Liver (tissue), 9 donors: Measurements from ENCODE around the gene CPLX1. TPM values are rescaled to one million over a fixed set of nuclear protein-coding genes. Genes with fewer than 3 reads are reported as not detected.
"Not testable (repeated sequence)": the region's sequence is repeated elsewhere in the genome, so short reads cannot be mapped to it uniquely, and the experiment has no call there.

Experiments
- DNase-seq: peaks from one replicate; pipeline ENCODE4 v3.0.0-alpha.2; 2017; ENCODE audit warnings: low spot score
- H3K27ac ChIP-seq, 2 donors: one replicate each; pipeline ENCODE4 v1.7.0; 2013; ENCODE audit warnings: inconsistent platforms in 2 of 2, low read length in 2 of 2, control low read depth in 1 of 2, low read depth in 1 of 2, mild to moderate bottlenecking in 1 of 2
- H3K27me3 ChIP-seq, 4 donors: one replicate each; pipeline versions ENCODE4 v1.6.1 to v1.7.0; 2013; ENCODE audit warnings: low read length in 3 of 4, inconsistent platforms in 1 of 4, mild to moderate bottlenecking in 1 of 4, moderate library complexity in 1 of 4; ENCODE audit not compliant: control insufficient read depth in 4 of 4, insufficient read depth in 4 of 4
- H3K36me3 ChIP-seq, 4 donors: one replicate each; pipeline versions ENCODE4 v1.6.1 to v1.7.0; 2013; ENCODE audit warnings: low read length in 3 of 4, mild to moderate bottlenecking in 3 of 4, low read depth in 1 of 4, moderate library complexity in 1 of 4; ENCODE audit not compliant: control insufficient read depth in 4 of 4, insufficient read depth in 3 of 4
- H3K4me1 ChIP-seq, 4 donors: one replicate each; pipeline versions ENCODE4 v1.6.1 to v1.7.0; 2013; ENCODE audit warnings: low read length in 3 of 4, mild to moderate bottlenecking in 3 of 4, moderate library complexity in 1 of 4; ENCODE audit not compliant: control insufficient read depth in 4 of 4, insufficient read depth in 4 of 4
- H3K4me3 ChIP-seq, 3 donors: one replicate each; pipeline versions ENCODE4 v1.6.1 to v1.7.0; 2013; ENCODE audit warnings: low read length in 3 of 3, control low read depth in 1 of 3, low read depth in 1 of 3, mild to moderate bottlenecking in 1 of 3
- H3K9ac ChIP-seq, 2 donors: one replicate each; pipeline ENCODE4 v1.7.0; 2013; ENCODE audit warnings: low read length in 2 of 2, mild to moderate bottlenecking in 2 of 2, moderate library complexity in 2 of 2, control low read depth in 1 of 2, low read depth in 1 of 2
- H3K9me3 ChIP-seq, 4 donors: one replicate each; pipeline versions ENCODE4 v1.6.1 to v1.7.0; 2013; ENCODE audit warnings: low read length in 3 of 4; ENCODE audit not compliant: control insufficient read depth in 4 of 4
- ATF3 ChIP-seq: IDR thresholded peaks from 2 replicates; pipeline ENCODE4 v1.6.1; 2016; ENCODE audit warnings: antibody characterized with exemption
- CTCF ChIP-seq: fragments of 150-350 bp; IDR thresholded peaks from 2 replicates; pipeline ENCODE4 v1.5.1; 2017; ENCODE audit warnings: improper control_type of control experiment, low read depth, low read length; ENCODE audit not compliant: missing input control
- EGR1 ChIP-seq, 2 donors: IDR thresholded peaks; 2 replicates each; pipeline ENCODE4 v1.6.1; 2016 to 2018; ENCODE audit warnings: antibody characterized with exemption in 2 of 2, low read depth in 2 of 2
- FOXA2 ChIP-seq: IDR thresholded peaks from 2 replicates; pipeline ENCODE4 v1.6.1; 2016; ENCODE audit warnings: antibody characterized with exemption
- GABPA ChIP-seq, 2 donors: IDR thresholded peaks in 1 of 2; conservative IDR thresholded peaks in 1 of 2; 2 replicates each; pipeline ENCODE4 v1.6.1; 2016; ENCODE audit warnings: antibody characterized with exemption in 2 of 2, mild to moderate bottlenecking in 1 of 2, moderate library complexity in 1 of 2
- HNF4A ChIP-seq, 2 donors: conservative IDR thresholded peaks; 2 replicates each; pipeline ENCODE4 v1.6.1; 2016; ENCODE audit warnings: antibody characterized with exemption in 2 of 2, mild to moderate bottlenecking in 2 of 2
- HNF4G ChIP-seq: IDR thresholded peaks from 2 replicates; pipeline ENCODE4 v1.6.1; 2016; ENCODE audit warnings: antibody characterized with exemption
- JUND ChIP-seq, 2 donors: IDR thresholded peaks; 2 replicates each; pipeline ENCODE4 v1.6.1; 2016; ENCODE audit warnings: antibody characterized with exemption in 2 of 2
- MAX ChIP-seq: IDR thresholded peaks from 2 replicates; pipeline ENCODE4 v1.6.1; 2016; ENCODE audit warnings: antibody characterized with exemption
- RAD21 ChIP-seq, 2 donors: IDR thresholded peaks; 2 replicates each; pipeline ENCODE4 v1.6.1; 2016; ENCODE audit warnings: antibody characterized with exemption in 2 of 2, mild to moderate bottlenecking in 2 of 2
- REST ChIP-seq: IDR thresholded peaks from 2 replicates; pipeline ENCODE4 v1.6.1; 2016; ENCODE audit warnings: antibody characterized with exemption, mild to moderate bottlenecking
- RXRA ChIP-seq, 2 donors: IDR thresholded peaks; 2 replicates each; pipeline ENCODE4 v1.6.1; 2017 to 2018; ENCODE audit warnings: antibody characterized with exemption in 2 of 2, mild to moderate bottlenecking in 1 of 2
- SP1 ChIP-seq: IDR thresholded peaks from 2 replicates; pipeline ENCODE4 v1.6.1; 2018; ENCODE audit warnings: antibody characterized with exemption, mild to moderate bottlenecking
- TAF1 ChIP-seq: conservative IDR thresholded peaks from 2 replicates; pipeline ENCODE4 v1.6.1; 2016; ENCODE audit warnings: antibody characterized with exemption, mild to moderate bottlenecking
- YY1 ChIP-seq: IDR thresholded peaks from 2 replicates; pipeline ENCODE4 v1.6.1; 2016; ENCODE audit warnings: antibody characterized with exemption, mild to moderate bottlenecking
- ZBTB33 ChIP-seq: IDR thresholded peaks from 2 replicates; pipeline ENCODE4 v1.6.1; 2016; ENCODE audit warnings: antibody characterized with exemption
- WGBS: extraction: QIAGEN DNeasy Blood & Tissue Kit; methylation state at CpG from one replicate; pipeline ENCODE4 v1.1.7; 2013; 5-methylcytosine and 5-hydroxymethylcytosine counted together
- polyA plus RNA-seq, 2 donors: library from polyadenylated mRNA; stranded (reverse) in 1 of 2; unstranded in 1 of 2; fragments of 200-250 nt in 1 of 2; fragments of >200 nt in 1 of 2; fragmentation: Nextera tagmentation in 1 of 2; extraction: Ambion mirVana in 1 of 2; gene quantifications; one replicate each; pipeline versions ENCODE4 v1.2.1 to v1.2.3, GENCODE V29; 2013 to 2015
- total RNA-seq, 2 donors: library from RNA; depleted of rRNA; stranded (reverse); fragments of >200 nt; gene quantifications; one replicate each; pipeline ENCODE4 v1.2.3, GENCODE V29; 2014
- donor health status: healthy.
- donor health status: healthy.
- donor health status: healthy.
- donor health status: healthy.
- donor health status: healthy.

CPLX1 gene
- total and polyA plus RNA-seq, 4 donors = 0.14 to 2.8 (median 0.80) TPM

- whole genome bisulfite sequencing = 85% methylated on average over 5 of the region's 5 CpGs
- Histone ChIP-seq H3K9ac (no peak overlapping the region), H3K4me1 (no peaks in the 10 kb centered on the region), H3K27me3 (no peaks in the 10 kb centered on the region), H3K27ac (no peak overlapping the region), H3K9me3 (no peaks in the 10 kb centered on the region), H3K36me3 (no peaks in the 10 kb centered on the region), H3K4me3 (no peak overlapping the region)
- no peak for DNase-seq
- TF ChIP-seq ZBTB33 (no peak), RXRA (IDR thresholded peaks at IDR 0.05) (no peak), HNF4A (conservative IDR thresholded peaks at IDR 0.05) (no peak), SP1 (no peak), RAD21 (IDR thresholded peaks at IDR 0.05) (no peak), FOXA2 (no peak), JUND (IDR thresholded peaks at IDR 0.05) (no peak), TAF1 (no peak), MAX (no peak), GABPA (IDR thresholded peaks at IDR 0.05 in 1 of 2, conservative IDR thresholded peaks at IDR 0.05 in 1 of 2) (no peak), CTCF (no peak), EGR1 (IDR thresholded peaks at IDR 0.05; ENCODE audit: low read depth in 2 of 2) (no peak), YY1 (no peak), HNF4G (no peak), REST (no peak), ATF3 (no peak)
These were observed 18.1 kb downstream of the CPLX1 start for GRCh38 chr4:807792-808191.

GRCh38 chr4:806979-807378 is 18.9 kb downstream of the CPLX1 start:
- not testable (repeated sequence) for H3K36me3 ChIP-seq, H3K9me3 ChIP-seq, H3K4me3 ChIP-seq, H3K27ac ChIP-seq, H3K27me3 ChIP-seq, DNase-seq, H3K9ac ChIP-seq, H3K4me1 ChIP-seq
- WGBS = 96% methylated on average over 4 of the region's 4 CpGs
